HT1080 (cell line): ENCODE results near the gene MRPS18A. TPM values are rescaled to one million over a fixed set of nuclear protein-coding genes. Genes with fewer than 3 reads are reported as not detected.
"Not testable (repeated sequence)": the region's sequence is repeated elsewhere in the genome, so short reads cannot be mapped to it uniquely, and the experiment has no call there.

Source experiments
- DNase-seq: peaks from one replicate; pipeline ENCODE4 v3.0.0-alpha.2; 2015; ENCODE audit warnings: low read depth
- total RNA-seq: library from RNA; depleted of rRNA; stranded (reverse); fragments of >200 nt; shearing (Covaris generic); gene quantifications from 2 replicates; pipeline ENCODE4 v1.2.3, GENCODE V29; 2014

MRPS18A gene
- total RNA-seq, 1 experiment from 2014 or later = 102 TPM

- no peak for DNase-seq
Measured at GRCh38 chr6:43671801-43672690, 15.5 kb downstream of the MRPS18A start.

- no peak for DNase-seq
Measured at GRCh38 chr6:43671011-43671800, 16.4 kb downstream of the MRPS18A start.

GRCh38 chr6:43670623-43670986, 17.0 kb downstream of the MRPS18A start:
- DNase-seq = no peak

- no peak for DNase-seq
Measured at GRCh38 chr6:43669922-43670622, 17.5 kb downstream of the MRPS18A start.

DNA sequence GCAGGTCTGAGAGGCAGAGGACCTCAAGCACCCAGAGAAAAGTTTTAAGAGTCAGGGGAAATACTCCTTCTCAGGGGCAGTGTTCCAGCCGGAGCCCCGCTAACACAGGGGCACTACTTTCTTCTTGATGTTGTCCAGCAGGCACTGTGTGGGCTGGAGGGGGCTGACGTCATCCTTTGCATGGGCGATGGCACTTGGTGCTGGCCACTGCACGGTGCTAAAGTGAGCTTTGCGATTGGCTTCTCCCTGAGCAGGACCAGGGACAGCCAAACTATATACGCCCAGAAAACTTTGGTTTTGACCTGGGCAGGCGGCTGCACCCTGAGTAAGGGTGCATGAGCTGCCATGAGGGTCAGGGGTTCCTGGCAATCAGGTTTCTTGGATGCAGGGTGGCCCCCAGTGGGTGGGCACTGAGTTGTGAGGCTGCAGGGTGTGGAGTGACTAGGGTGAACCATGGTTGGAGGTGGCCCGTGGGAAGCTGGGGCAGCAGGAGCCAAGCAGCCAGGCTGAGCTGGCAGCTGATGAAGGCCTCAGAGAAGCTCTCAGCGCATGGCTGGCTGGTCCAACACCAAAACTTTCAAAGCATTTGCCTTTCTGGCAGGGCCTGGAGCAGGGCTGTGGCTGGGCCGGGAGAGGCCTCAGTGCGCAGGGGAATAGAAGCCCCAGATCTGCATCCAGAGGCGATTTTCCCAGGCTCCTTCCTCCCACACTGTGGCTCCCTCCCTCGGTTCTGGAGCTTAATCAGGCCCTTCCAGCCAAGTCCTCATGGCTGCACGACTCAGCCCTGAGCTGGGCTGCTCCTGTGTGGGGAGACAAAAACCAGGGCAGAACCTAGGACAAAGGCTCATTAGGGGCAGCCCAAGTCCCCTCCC, 18.3 kb downstream of the MRPS18A start:
- no peak for DNase-seq

GRCh38 chr6:43668151-43669028, 19.2 kb downstream of the MRPS18A start:
- DNase-seq = peak; percentile 52

GRCh38 chr6:43667245-43668150, 20.1 kb downstream of the MRPS18A start:
- peak; percentile 71 for DNase-seq

DNA sequence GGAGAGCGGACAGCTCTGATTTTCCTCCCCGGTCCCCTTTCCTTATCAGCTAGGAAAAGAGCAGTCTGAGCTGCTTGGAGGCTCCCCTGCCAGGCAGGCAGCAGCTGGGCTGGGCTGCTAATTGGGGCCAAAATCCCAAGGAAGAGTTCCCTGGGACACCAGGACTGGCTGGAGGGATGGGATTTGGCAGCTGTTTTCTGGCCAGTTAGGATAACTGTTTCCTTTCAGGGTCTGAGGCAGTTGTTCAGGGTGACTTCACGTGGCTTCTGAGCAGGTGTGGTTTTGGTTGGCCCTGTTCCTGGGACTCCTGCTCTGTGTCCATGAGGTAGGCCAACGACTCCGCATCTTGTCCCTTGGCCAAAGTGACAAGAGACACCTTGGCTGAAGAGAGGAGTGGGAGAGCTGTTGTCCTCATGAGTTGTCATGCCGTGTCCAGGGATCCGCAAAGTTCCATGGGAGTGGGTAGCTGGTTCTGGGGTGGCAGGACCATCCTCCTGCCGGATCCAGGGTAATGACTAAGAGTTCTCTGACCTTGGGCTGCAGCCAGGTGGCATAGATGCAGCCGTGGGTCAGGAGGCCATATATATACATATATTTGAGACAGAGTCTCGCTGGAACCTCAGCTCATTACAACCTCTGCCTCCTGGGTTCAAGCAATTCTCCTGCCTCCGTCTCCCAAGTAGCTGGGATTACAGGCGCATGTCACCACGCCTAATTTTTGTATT, 21.2 kb downstream of the MRPS18A start:
- no peak for DNase-seq

DNA sequence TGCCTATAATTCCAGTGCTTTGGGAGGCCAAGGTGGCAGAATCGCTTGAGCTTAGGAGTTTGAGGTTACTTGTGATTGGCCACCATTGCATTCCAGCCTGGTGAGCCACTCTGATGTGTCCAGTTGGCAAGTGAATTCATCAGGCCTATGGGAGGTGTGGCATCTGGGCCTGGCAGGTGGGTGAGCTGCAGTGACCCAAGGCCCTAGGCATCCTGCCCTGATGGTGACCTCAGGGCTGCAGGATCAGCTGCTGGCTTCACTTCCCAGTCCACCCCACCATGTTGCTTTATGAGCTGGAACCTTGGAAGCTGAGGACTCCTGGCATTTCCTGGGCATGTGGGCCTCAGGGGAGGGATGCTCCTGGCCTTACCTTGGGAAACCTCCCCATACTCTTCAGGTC, 22.2 kb downstream of the MRPS18A start:
- DNase-seq = peak; percentile 40

- DNase-seq = not testable (repeated sequence)
Measured at GRCh38 chr6:43662948-43663347, 24.6 kb downstream of the MRPS18A start.

DNA sequence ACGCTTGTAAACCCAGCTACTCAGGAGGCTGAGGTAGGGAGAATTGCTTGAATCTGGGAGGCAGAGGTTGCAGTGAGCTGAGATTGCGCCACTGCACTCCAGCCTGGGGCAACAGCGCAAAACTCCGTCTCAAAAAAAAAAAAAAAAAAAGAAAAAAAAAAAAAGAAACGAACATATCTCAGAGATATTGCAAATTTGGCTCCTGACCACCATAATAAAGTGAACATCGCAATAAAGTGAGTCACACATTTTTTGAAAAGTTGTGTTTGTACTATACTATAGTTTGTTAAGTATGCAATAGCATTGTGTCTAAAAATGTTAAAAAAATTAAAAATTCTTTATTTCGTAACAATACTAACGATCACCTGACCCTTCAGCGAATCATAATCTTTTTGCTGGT, 29.4 kb downstream of the MRPS18A start:
- no peak for DNase-seq

DNA sequence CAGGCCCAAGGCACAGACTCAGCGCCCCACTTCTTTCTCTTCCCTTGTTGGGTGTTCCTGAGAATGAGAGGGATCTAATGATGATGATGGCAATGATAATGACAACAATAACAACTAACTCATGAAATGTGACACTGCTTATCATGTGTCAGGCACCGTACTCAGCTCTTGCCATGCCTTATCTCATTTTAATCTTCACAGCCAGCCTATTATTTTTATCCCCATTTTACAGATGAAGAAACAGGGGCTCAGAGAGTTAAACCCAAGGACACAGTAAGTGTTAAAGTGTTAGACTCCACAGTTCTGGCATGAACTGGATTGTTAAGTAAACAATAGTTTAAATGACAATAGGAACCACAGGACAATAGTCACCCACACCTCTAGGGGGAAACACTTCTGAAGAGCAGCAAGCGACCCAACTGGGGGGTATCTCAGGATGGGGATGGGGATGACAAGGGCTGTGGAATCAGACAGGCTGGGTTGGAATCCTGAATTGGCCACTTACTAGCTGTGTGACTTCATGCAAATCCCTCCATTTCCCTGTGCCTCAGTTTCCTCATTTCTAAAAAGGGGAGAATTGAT, 30.3 kb downstream of the MRPS18A start:
- DNase-seq = no peak

- not testable (repeated sequence) for DNase-seq
Measured at GRCh38 chr6:43652822-43653221, 34.8 kb downstream of the MRPS18A start.

GRCh38 chr6:43648248-43648647, 39.3 kb downstream of the MRPS18A start:
- DNase-seq = no peak

- no peak for DNase-seq
Measured at GRCh38 chr6:43647613-43648012, 40.0 kb downstream of the MRPS18A start.

GRCh38 chr6:43645613-43645964, 42.0 kb downstream of the MRPS18A start:
- DNase-seq = no peak

- no peak for DNase-seq
Measured at GRCh38 chr6:43644940-43645612, 42.5 kb downstream of the MRPS18A start, which contains the start of gene RSPH9. RSPH9 (plus strand) TSS chr6:43645036; CDS start chr6:43645099, 63 bp downstream.
